HG02642 (cell line): ENCODE measurements around the gene RHBDL1.

Experiments used
- ATAC-seq: cut with Tn5 transposase; IDR thresholded peaks from one replicate; pipeline ENCODE4 v1.9.1; 2021; ENCODE audit warnings: mild to moderate bottlenecking; ENCODE audit not compliant: unreplicated experiment, poor library complexity

RHBDL1 gene

DNA sequence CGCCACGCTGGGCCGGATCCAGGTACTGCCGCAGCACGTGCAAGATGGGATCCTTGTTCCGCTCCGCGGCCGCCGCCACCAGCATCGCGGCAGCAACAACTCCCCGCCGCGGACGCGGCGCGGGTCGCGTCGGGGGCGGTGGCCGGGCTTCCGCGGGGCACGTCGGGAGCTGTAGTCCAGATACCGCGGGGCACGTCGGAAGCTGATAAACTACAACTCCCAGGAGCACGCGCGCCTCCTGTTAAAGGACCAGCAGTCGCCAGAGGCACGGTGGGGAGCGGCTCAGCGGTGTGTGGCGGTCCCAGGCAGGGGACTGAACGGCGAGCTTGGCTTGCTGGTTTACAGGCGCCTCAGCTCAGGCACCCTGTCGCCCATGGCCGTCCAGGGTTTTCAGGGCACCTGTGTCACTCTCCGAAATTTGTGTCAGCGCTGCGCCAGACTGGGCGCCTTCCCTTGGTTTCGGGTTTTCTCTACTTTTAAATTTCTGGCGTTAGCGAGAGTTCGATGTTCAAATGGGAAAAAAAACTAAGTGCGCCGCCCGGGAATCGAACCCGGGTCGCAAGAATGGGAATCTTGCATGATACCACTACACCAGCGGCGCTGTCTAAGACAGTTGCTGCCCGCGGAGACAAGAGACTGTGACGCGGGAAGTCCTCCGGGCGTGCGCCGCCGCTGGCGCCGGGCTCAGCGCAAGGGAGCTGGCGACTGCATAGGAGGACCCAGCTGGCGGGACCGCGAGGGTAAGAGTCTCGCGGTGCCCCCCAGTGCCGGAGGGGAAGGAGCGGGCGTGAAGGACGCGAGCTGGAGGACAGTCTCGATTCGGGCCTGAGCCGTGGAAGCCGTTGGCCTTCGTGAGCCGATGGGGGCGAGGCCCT lies 39.0 kb upstream of the RHBDL1 start, which contains the start of gene METTL26:
Gene METTL26 (minus strand): TSS at position 100 of the 875 bp plus-strand sequence. CDS start 15 bp downstream, at position 85.
- ATAC-seq, result peak; percentile 77

GRCh38 chr16:637081-638018 lies 38.1 kb upstream of the RHBDL1 start:
- ATAC-seq, result no peak

- no peak for ATAC-seq
Measured at GRCh38 chr16:638034-638543, 37.4 kb upstream of the RHBDL1 start.

DNA sequence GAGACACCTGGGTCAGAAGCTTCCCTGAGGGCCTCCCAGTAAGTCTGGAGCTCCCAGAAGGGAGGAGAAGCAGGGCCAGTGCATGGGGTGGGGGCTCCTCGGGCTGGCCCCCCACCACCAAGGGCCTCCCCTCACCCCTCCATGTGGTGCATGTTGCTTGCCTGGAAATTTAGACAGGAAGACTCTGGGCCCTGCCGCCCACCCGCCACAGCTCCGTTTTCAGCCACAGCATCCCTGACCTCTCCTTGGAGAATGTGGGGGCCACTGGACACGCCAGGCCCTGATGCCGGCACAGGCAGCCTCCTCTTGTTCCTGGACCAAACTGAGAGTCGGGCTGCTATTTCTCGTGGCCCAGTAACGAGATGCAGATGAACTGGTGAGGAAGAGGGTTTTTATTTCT lies 36.6 kb upstream of the RHBDL1 start:
- ATAC-seq, result no peak

GRCh38 chr16:640614-641013 lies 34.9 kb upstream of the RHBDL1 start:
- no peak for ATAC-seq

DNA sequence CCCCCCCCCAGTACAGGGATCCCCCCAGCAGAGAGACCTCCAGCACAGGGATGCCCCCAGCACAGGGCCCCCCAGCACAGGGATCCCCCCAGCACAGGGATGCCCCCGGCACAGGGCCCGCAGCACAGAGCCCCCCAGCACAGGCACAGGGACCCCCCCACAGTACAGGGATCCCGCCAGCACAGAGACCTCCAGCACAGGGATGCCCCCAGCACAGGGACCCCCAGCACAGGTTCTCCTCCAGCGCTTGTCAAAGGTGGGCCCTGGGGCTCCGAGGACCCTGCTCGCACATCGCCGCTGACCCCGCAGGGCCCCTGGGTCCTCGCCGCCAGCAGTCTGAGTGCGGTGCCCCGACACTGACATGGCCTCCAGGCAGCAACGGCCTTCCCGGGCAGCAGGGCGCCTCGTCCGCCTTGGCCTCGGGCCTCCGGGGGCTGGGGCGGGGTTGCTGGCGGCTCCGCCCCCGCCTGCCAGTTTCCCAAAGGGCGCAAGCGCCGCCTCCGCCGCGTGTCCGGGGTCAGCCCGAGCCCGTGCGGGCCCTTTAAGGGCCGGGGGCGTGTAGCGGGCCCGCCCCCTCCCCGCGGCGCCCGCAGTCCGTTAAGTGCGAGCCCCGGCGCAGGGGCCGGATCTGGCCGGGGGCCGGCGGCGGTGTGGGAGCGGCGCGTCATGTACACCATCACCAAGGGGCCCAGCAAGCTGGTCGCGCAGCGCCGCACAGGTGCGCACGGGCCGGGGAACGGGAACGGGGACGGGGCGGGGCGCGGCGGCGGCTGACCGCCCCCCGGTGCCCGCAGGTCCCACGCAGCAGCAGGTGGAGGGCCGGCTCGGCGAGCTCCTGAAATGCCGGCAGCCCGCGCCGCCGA lies 33.9 kb upstream of the RHBDL1 start, which contains the start of gene MCRIP2:
Gene MCRIP2 (plus strand): TSS at position 503 of the 863 bp plus-strand sequence. CDS start 164 bp downstream, at position 667.
- ATAC-seq, result peak; percentile 50

DNA sequence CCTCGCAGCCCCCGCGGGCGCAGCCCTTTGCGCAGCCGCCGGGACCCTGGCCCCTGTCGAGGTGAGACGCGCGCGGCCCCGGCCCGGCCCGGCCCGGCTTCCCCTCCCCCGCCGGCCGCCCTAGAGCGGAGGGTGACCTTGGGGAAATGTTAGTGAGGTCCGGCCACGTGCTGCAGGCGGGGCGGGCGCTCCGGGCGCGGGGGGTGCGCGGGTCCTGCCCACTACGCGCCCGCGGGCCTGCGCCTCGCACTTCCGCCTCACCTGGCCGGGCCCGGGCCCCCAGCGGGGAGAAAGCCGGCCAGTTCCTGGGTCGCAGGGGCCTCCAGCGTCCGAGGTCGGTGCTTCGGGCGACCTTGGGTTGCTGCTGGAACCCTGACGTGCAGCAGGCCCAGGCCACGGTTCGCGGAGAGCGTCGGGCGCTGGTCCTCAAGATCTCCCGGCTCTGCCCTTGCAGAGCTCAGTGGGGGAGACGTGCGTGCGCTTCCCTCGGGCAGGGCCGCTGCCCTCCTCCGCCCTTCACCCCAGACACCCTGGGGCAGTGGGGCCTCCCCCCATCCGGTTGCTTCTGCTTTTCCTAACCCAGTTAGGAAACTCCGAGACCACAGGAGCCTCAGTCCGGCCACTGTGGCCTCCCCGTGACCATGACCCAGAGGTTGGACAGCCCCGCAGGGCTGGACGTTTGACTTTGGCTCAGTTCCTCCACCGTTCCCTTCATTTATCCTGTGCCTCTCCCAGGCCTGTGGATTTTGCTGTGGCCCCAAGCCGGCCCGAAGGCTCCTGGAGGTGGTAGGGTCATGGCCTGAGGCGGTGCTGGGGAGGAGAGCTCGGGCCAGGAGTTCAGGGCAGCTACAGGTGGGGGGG lies 33.1 kb upstream of the RHBDL1 start:
- ATAC-seq, result peak; percentile 47

- no peak for ATAC-seq
Measured at GRCh38 chr16:643050-643368, 32.5 kb upstream of the RHBDL1 start.

- ATAC-seq, result no peak
Measured at GRCh38 chr16:644556-644955, 30.9 kb upstream of the RHBDL1 start.

DNA sequence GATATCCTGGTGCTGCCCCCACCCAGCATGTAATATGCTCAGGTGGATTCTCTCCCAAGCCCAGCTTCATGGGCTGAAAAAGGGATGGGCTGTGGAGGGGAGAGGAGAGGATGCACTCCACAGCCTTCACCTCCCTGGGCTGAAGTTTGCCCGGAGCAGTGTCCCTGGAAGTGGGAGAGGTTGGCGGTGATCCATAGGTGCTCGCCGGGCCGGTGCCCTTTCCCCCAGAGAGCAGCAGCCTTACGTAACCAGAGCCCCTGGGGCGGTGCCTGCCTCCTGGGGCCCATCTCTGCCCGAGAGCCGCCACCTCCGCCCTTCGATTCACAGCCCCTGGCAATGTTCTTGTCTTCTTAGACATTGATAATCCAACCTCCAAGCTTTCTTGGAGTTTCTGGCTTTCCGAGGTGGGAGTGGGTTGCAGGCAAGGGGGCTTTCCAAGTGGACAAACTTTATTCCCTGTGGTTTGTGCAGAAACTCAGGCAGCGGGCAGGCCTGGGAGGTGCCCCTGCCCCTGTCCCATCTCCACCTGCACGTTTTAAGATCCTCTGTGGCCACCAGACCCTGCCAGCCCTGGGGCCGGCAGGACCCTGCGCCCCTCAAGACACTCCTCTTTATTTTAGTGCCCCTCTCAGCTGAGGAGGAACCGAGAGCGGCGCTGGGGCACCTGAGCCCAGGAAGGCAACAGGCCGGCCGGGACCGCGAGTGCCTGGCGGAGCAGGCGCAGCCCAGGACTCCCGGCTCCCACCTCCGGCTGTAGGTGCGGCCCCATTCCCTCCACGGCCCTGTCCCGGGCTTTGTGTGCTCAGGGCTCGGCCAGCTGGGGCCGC lies 29.4 kb upstream of the RHBDL1 start:
- ATAC-seq, result no peak

GRCh38 chr16:646679-647172 lies 28.7 kb upstream of the RHBDL1 start:
- no peak for ATAC-seq

GRCh38 chr16:647173-647902 lies 28.1 kb upstream of the RHBDL1 start:
- ATAC-seq, result no peak

GRCh38 chr16:648071-648780 lies 27.2 kb upstream of the RHBDL1 start:
- no peak for ATAC-seq

GRCh38 chr16:648781-649589 lies 26.5 kb upstream of the RHBDL1 start, which contains the start of gene WDR90:
TSS of gene WDR90 (plus strand) at chr16:649365. CDS start at chr16:649417, 52 bp downstream.
- peak; percentile 76 for ATAC-seq

DNA sequence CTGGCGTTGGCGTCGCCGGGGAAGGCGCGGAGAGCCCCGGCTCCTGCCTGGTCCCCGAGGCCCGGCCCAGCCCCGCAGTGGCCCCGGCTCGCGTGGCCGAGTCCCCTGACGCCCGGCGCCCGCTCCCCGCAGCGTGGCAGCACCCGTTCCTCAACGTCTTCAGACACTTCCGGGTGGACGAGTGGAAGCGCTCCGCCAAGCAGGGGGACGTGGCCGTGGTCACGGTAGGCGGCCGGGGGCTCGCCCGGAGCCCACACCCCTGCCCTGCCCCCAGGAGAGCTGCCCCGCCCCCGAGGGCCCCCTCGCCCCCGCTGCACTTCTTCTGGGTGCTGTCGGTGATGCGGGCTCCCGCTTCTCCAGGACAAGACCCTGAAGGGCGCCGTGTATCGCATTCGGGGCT lies 25.8 kb upstream of the RHBDL1 start:
- ATAC-seq, result peak; percentile 19

GRCh38 chr16:651844-652243 lies 23.6 kb upstream of the RHBDL1 start:
- no peak for ATAC-seq
